GM18517 (cell line): ENCODE results near the gene TYMS.

ENCODE experiments used
- ATAC-seq: cut with Tn5 transposase; IDR thresholded peaks from one replicate; pipeline ENCODE4 v1.9.1; 2021; ENCODE audit warnings: mild to moderate bottlenecking, moderate library complexity; ENCODE audit not compliant: unreplicated experiment

The TYMS gene

DNA sequence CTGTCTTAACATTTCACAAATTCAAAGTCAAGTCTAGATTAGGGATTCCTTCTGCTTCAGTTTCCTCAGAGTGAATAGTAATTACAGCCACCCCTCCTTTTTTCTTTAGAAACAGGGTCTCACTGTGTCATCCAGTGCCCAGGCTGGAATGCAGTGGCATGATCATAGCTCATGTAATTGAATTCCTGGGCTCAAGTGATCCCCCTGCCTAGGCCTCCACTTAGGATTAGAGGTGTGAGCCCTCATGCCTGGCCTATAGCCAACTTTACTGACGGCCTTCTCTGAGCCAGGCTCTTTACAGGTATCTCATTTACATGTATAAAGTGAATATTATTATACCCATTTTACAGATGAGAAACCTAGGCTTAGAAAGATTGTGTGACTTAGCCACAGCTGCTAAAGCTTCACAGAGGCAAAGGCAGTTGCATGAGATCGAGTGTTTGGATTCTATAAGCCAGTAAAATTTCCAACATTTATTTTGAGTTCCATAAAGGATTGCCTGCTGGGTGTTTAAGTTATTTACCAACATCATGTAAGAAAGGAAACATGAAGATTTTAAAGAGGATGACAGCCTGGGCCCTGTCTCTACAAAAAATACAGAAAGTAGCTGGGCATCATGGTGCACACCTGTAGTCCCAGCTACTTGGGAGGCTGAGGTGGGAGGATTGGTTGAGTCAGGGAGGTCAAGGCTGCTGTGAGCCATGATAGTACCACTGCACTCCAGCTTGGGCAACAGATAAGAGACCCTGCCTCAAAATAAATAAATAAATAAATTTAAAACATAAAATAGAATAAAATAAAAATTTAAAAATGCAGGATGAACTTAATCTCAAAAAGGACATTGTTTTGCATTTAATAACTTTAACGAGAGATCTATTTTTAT, 53.2 kb downstream of the TYMS start:
- ATAC-seq: no peak

DNA sequence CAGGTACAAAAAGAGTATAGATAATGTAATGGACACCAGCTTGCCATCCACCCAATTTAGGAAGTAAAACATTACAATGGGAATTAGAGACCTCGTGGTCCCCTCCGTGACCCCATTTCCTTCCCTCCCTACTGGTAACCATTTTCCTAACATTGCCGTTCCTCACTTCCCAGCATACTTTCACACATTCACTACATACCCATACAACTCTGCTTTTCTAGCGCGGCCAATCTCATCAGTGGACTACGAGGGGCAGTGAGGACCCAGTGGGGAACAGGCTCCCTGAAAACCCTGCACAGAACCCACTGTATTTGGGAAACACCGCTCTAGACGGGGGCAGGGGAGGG, 53.8 kb downstream of the TYMS start:
- ATAC-seq: peak; percentile 9

DNA sequence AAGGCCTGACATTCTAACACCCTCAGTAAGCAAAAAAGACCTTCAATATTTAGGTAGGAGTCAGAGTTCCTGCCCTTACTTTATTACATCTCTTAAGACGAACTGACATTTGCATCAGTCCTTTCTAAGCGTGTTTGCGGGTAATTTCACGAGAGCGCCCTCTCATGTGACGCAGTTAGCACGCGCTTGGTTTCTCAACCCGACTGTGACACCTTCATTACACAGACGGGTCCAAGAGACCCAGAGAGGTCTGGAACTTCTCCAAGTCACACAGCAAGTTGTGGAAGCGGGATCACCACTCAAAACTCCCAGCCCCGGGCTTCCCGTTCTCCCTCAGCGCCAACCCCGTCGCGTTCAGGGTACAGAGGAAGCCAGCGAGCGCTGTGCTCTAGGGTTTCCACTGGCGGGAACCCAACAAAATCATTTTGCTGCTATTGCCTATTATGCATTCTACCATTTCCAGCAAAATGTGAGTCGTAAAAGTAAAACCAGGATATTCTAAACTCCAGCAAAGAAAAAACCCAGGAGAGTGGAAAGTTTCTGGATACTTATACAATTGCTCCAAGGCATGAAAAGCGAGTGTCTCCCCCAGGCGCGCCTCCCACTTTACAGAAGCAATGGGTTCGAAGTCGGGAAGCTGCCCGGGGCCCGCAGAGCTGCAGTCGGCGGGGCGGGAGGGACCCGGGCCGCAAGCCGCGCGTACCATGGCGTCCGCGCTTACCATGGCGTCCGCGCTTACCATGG, 54.4 kb downstream of the TYMS start:
- ATAC-seq: peak; percentile 69

DNA sequence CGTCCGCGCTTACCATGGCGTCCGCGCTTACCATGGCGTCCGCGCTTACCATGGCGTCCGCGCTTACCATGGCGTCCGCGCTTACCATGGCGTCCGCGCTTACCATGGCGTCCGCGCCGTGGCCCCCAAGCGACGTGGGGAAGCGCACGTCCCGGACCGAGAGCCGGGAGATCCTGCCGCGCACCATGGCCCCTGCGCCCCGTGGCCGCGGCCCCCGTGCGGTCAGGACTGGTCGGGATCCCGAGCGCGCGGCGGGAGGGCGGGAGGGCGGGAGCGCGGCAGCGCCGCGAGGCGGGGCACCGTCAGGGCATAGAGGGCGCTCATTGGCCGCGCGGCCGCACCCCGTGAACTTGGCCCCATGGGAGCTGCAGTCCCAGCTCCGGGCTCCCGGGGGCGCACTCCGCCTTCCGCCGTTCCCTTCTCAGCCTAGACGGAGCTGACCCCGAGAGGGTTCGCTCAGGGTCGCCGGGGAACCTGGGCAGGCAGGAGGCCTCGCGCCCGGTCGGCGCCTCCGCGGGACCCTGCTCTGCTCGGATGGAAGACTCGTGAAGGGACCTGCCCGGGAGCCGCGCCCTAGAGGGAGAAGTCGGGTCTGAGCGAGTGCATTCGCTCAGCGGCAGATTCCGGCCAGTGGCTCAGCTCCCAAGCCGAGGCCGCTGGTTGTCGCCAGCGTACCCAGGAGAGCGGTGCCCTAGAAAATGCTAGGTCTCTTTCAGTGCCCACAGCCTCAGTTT, 55.1 kb downstream of the TYMS start, which contains the start of gene ENOSF1:
Gene ENOSF1, minus strand, starts transcription at position 230 of the 734 bp plus-strand sequence. Its CDS starts 43 bp downstream, at position 187.
- peak; percentile 85 for ATAC-seq

DNA sequence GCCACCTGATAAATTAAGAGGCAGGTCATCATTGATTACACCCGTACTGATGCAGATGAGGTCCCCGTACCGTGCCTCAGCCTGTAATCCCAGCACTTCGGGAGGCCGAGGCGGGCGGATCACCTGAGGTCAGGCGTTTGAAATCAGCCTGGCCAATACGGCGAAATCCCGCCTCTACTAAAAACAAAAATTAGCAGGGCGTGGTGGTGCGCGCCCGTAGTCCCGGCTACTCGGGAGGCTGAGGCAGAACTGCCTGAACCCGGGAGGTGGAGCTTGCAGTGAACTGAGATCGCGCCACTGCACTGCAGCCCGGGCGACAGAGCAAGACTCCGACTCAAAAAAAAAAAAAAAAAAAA, 55.7 kb downstream of the TYMS start:
- no peak for ATAC-seq

DNA sequence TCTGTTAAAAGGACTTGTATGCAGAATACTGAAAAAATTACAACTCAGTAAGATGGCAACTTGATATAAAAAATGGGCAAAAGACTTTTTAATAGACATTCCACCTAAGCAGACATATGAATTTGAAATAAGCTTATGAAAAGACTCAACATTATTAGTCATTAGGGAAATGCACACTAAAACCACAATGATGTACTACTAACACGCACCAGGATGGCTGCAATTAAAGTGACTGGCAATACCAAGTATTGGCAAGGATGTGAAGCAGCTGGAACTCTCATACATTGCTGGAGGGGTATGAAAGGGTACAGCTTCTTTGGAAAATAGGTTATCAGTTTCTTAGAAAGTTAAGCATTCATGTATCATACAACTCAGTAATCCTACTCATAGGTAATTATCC, 58.2 kb downstream of the TYMS start:
- ATAC-seq: no peak

DNA sequence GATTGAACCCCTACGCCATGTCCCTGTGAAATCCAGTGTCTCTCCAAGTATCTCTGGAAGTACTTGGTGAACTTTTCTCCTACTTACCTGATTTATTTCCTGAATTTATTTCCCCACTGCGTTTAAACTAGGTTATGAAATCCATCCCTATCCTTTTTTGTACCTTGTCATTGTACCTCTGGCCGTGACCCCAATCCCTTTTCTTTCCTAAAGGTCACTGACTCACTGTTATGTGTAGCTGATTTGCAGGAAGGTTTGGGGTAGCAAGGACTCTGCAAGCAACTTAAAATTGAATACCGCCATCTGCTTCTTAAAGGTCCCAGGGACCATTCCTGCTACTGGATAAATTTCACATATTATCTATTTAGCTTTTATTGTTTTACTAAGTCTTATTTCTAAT, 59.5 kb downstream of the TYMS start:
- ATAC-seq: no peak
